Bronchial epithelial cell (primary cell): ENCODE measurements around the gene BANF2. TPM values are rescaled to one million over a fixed set of nuclear protein-coding genes. Genes with fewer than 3 reads are reported as not detected.

Experiments
- DNase-seq: peaks from one replicate; pipeline ENCODE4 v3.0.0-alpha.2; 2010; ENCODE audit warnings: low read depth
- FAIRE-seq: peaks from 2 replicates; lab custom pipeline; 2011; peaks lifted over from hg19 to GRCh38; lab: Jason Lieb, UNC
- H3K27me3 ChIP-seq: 2 replicates; pipeline ENCODE4 v1.5.1; 2011; ENCODE audit warnings: low read length; ENCODE audit not compliant: control insufficient read depth, insufficient read depth
- H3K36me3 ChIP-seq: 2 replicates; pipeline ENCODE4 v1.5.1; 2011; ENCODE audit warnings: low read length; ENCODE audit not compliant: control insufficient read depth, insufficient read depth
- H3K4me3 ChIP-seq: 2 replicates; pipeline ENCODE4 v1.5.1; 2011; ENCODE audit warnings: mild to moderate bottlenecking, low read depth, low read length, control low read depth
- CTCF ChIP-seq: IDR thresholded peaks from 2 replicates; pipeline ENCODE4 v1.5.1; 2011; ENCODE audit warnings: mild to moderate bottlenecking, moderate library complexity, low read length, control low read depth, inconsistent platforms; ENCODE audit not compliant: insufficient read depth, severe bottlenecking
- total RNA-seq: library from RNA; depleted of rRNA; stranded (reverse); fragments of >200 nt; gene quantifications from 2 replicates; pipeline ENCODE4 v1.2.1, GENCODE V29; 2014

BANF2 gene
- total RNA-seq, 1 donor from 2014 or later: not detected

GRCh38 chr20:17687800-17688199 lies 12.0 kb upstream of the BANF2 start:
- Histone ChIP-seq H3K36me3 (no peaks in the 10 kb centered on the region), H3K4me3 (no peak overlapping the region), H3K27me3 (peaks cover 21% of the 10 kb centered on the region)
- no peak for DNase-seq
- FAIRE-seq: no peak
- TF ChIP-seq CTCF: no peak

GRCh38 chr20:17688965-17689364 lies 10.8 kb upstream of the BANF2 start:
- Histone ChIP-seq H3K4me3 (no peak overlapping the region), H3K27me3 (peaks cover 10% of the 10 kb centered on the region), H3K36me3 (no peaks in the 10 kb centered on the region)
- FAIRE-seq (no peak), DNase-seq (peak; percentile 9)
- TF ChIP-seq CTCF: no peak

GRCh38 chr20:17690144-17690543 lies 9.6 kb upstream of the BANF2 start:
- no peak for DNase-seq
- no peak for FAIRE-seq
- H3K36me3 ChIP-seq: no peaks in the 10 kb centered on the region
- TF ChIP-seq CTCF: no peak
- no peaks in the 10 kb centered on the region for H3K27me3 ChIP-seq
- H3K4me3 ChIP-seq: no peak overlapping the region

GRCh38 chr20:17691758-17692157 lies 8.0 kb upstream of the BANF2 start:
- Histone ChIP-seq H3K36me3 (no peaks in the 10 kb centered on the region), H3K4me3 (no peak overlapping the region), H3K27me3 (no peaks in the 10 kb centered on the region)
- FAIRE-seq (no peak), DNase-seq (no peak)
- no peak for TF ChIP-seq CTCF

GRCh38 chr20:17693444-17694001 lies 6.2 kb upstream of the BANF2 start:
- FAIRE-seq (peak; percentile 55), DNase-seq (peak; percentile 71)
- no peaks in the 10 kb centered on the region for H3K36me3 ChIP-seq
- no peak for TF ChIP-seq CTCF
- H3K27me3 ChIP-seq: no peaks in the 10 kb centered on the region
- H3K4me3 ChIP-seq: no peak overlapping the region

- Histone ChIP-seq H3K27me3 (no peaks in the 10 kb centered on the region), H3K4me3 (no peak overlapping the region), H3K36me3 (no peaks in the 10 kb centered on the region)
- no peak for DNase-seq
- TF ChIP-seq CTCF: no peak
- FAIRE-seq: no peak
Measured at GRCh38 chr20:17694767-17695166, 5.0 kb upstream of the BANF2 start.
